Neural cell (in vitro differentiated cells): Measurements from ENCODE around the gene RIN3. TPM values are rescaled to one million over a fixed set of nuclear protein-coding genes. Genes with fewer than 3 reads are reported as not detected.
"Not testable (repeated sequence)": the region's sequence is repeated elsewhere in the genome, so short reads cannot be mapped to it uniquely, and the experiment has no call there.

Experiments
- H2AFZ ChIP-seq: fragments of 200-600, 300-800 bp; sonication (generic), shearing (Covaris generic); 2 replicates; pipeline ENCODE4 v1.6.0; 2014; ENCODE audit warnings: low read depth, mild to moderate bottlenecking, antibody characterized with exemption, low read length, moderate library complexity
- H3F3A ChIP-seq: fragments of 200-600 bp; shearing (Covaris generic); 2 replicates; pipeline ENCODE4 v1.6.1; 2016; ENCODE audit warnings: mild to moderate bottlenecking, moderate library complexity, mixed read lengths, antibody characterized with exemption, low read length; ENCODE audit not compliant: insufficient read depth, poor library complexity, severe bottlenecking
- H3K27ac ChIP-seq: fragments of 200-600, 300-800 bp; sonication (generic), shearing (Covaris generic); 2 replicates; pipeline ENCODE4 v1.5.1; 2014; ENCODE audit warnings: mild to moderate bottlenecking, low read length, moderate library complexity
- H3K27me3 ChIP-seq: fragments of 300-800, 200-600 bp; sonication (generic), shearing (Covaris generic); 2 replicates; pipeline ENCODE4 v1.6.0; 2014; ENCODE audit warnings: mild to moderate bottlenecking, low read depth, low read length, moderate library complexity; ENCODE audit not compliant: insufficient read depth
- H3K36me3 ChIP-seq: fragments of 300-800, 200-600 bp; sonication (generic), shearing (Covaris generic); 2 replicates; pipeline ENCODE4 v1.5.1; 2014; ENCODE audit warnings: mild to moderate bottlenecking, antibody characterized with exemption, low read length, moderate library complexity; ENCODE audit not compliant: insufficient read depth
- H3K4me2 ChIP-seq: fragments of 300-800, 200-600 bp; sonication (generic), shearing (Covaris generic); 2 replicates; pipeline ENCODE4 v1.6.0; 2014; ENCODE audit warnings: mild to moderate bottlenecking, low read length
- H3K4me3 ChIP-seq: fragments of 300-800, 200-600 bp; sonication (generic), shearing (Covaris generic); 2 replicates; pipeline ENCODE4 v1.5.1; 2014; ENCODE audit warnings: mild to moderate bottlenecking, low read length, moderate library complexity
- H3K79me2 ChIP-seq: fragments of 200-600 bp; shearing (Covaris generic); replicated peaks from 2 replicates; pipeline ENCODE4 v1.6.0; 2014; ENCODE audit warnings: mild to moderate bottlenecking, low read length, moderate library complexity; ENCODE audit not compliant: insufficient read depth
- H3K9ac ChIP-seq: fragments of 300-800, 200-600 bp; sonication (generic), shearing (Covaris generic); 2 replicates; pipeline ENCODE4 v1.6.1; 2016; ENCODE audit warnings: mild to moderate bottlenecking, low read length, mixed read lengths
- H3K9me2 ChIP-seq: fragments of 200-600 bp; shearing (Covaris generic); 2 replicates; pipeline ENCODE4 v1.6.1; 2016; ENCODE audit warnings: mild to moderate bottlenecking, low read length, mixed read lengths; ENCODE audit not compliant: insufficient read depth
- H3K9me3 ChIP-seq: fragments of 200-600, 300-800 bp; sonication (generic), shearing (Covaris generic); 2 replicates; pipeline ENCODE4 v1.6.1; 2016; ENCODE audit warnings: mild to moderate bottlenecking, mixed run types, low read length, moderate library complexity, mixed read lengths
- H4K20me1 ChIP-seq: fragments of 200-600 bp; shearing (Covaris generic); 2 replicates; pipeline ENCODE4 v1.6.1; 2016; ENCODE audit warnings: mild to moderate bottlenecking, mixed run types; ENCODE audit not compliant: insufficient read depth
- EP300 ChIP-seq: fragments of 450-650 bp; conservative IDR thresholded peaks from 2 replicates; pipeline ENCODE4 v1.6.1; 2014; ENCODE audit warnings: antibody characterized with exemption, mild to moderate bottlenecking, moderate library complexity; ENCODE audit not compliant: poor library complexity, severe bottlenecking
- EZH2 ChIP-seq: fragments of 200-600, 300-800 bp; shearing (Covaris generic), sonication (generic); IDR thresholded peaks from 2 replicates; pipeline ENCODE4 v1.6.1; 2014; ENCODE audit warnings: antibody characterized with exemption, low read length, borderline replicate concordance, mild to moderate bottlenecking; ENCODE audit not compliant: insufficient read depth, poor library complexity, severe bottlenecking
- MXI1 ChIP-seq: fragments of 450-650 bp; conservative IDR thresholded peaks from 2 replicates; pipeline ENCODE4 v1.6.1; 2014; ENCODE audit warnings: antibody characterized with exemption, mild to moderate bottlenecking; ENCODE audit not compliant: poor library complexity, severe bottlenecking
- POLR2AphosphoS5 ChIP-seq: IDR thresholded peaks from 2 replicates; pipeline ENCODE4 v1.6.1; 2012
- RAD21 ChIP-seq: fragments of 450-650 bp; conservative IDR thresholded peaks from 2 replicates; pipeline ENCODE4 v1.6.1; 2014; ENCODE audit warnings: antibody characterized with exemption, mild to moderate bottlenecking, moderate library complexity
- SMC3 ChIP-seq: fragments of 450-650 bp; conservative IDR thresholded peaks from 2 replicates; pipeline ENCODE4 v1.6.1; 2014; ENCODE audit warnings: antibody characterized with exemption, mild to moderate bottlenecking, moderate library complexity; ENCODE audit not compliant: poor library complexity
- TAF1 ChIP-seq: IDR thresholded peaks from 2 replicates; pipeline ENCODE4 v1.6.1; 2012; ENCODE audit warnings: low read depth
- polyA plus RNA-seq: library from polyadenylated mRNA; depleted of rRNA; stranded (reverse); fragments of >200 nt; gene quantifications from 2 replicates; pipeline ENCODE4 v1.2.3, GENCODE V29; 2014
- TF ChIP-seq, protein P1 (sequence below): fragments of 450-650 bp; IDR thresholded peaks from 2 replicates; pipeline ENCODE4 v1.5.1; 2014; ENCODE audit warnings: antibody characterized with exemption, mild to moderate bottlenecking, moderate library complexity; ENCODE audit not compliant: poor library complexity, severe bottlenecking
- TF ChIP-seq, protein P2 (sequence below): IDR thresholded peaks from 2 replicates; pipeline ENCODE4 v1.6.1; 2012; ENCODE audit warnings: borderline replicate concordance

RIN3 gene
- polyA plus RNA-seq, 1 donor from 2014 or later: not detected

DNA sequence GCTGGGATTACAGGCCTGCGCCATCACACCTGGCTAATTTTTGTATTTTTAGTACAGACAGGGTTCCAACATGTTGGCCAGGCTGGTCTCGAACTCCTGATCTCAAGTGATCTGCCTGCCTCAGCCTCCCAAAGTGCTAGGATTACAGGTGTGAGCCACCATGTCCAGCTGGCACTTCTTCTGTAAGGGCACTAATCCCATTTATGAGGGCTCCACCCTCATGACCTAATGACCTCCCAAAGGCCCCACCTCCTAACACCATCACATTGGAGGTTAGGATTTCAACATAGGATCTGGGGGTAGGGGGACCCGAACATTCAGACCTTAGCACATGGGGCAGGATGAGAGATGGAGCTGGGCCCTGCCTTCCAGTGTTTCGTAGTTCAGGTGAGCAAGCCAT is 166.7 kb downstream of the RIN3 start:
- H3K9ac ChIP-seq, H3K9me2 ChIP-seq, H3K27ac ChIP-seq, H3F3A ChIP-seq, H3K27me3 ChIP-seq, H2AFZ ChIP-seq, H3K9me3 ChIP-seq, H4K20me1 ChIP-seq, H3K36me3 ChIP-seq, H3K4me3 ChIP-seq, H3K4me2 ChIP-seq, H3K79me2 ChIP-seq: not testable (repeated sequence)

DNA sequence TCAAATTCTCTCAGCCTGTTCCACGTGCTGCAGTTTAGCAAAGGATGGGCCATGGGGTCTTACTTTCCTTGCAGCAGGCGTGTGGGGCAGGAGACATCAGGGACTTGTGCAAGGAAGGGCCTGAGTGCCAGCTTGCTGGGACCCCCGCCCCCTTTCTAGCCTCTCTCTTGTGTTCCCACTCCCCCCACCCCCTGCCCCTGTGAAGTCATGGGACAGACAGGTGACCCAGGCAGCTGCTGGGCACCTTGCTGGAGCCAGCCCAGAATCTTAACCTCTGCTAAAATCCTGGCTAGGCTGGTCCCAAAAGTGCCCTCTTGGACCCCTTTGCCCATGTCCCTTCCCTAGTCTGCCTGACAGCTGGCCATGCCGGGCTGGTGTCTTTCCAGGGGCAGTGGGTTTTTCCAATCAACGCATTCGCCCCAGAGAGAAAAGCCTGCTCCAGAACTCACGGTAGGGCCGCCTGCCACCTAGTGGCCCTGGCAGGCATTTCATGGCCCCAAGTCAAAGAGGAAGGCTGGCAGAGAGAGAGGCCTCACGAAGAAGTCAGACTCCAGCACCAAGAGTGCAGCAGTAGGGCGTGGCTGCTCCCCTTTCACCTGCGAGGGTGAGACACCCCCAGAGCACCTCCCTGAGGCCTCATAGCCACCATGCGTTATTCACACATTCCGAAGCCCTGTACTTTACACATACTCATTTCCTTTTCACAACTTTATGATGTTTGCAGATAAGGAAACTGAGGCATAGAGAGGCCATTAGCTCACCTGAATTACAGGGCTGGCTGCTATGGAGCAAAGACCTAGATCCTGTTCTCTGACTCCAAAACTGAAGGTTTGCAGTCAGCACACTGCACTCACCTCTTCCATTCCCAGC is 167.4 kb downstream of the RIN3 start:
- H3K9me2 ChIP-seq: no peaks in the 10 kb centered on the region
- H3K27ac ChIP-seq: no peak overlapping the region
- no peaks in the 10 kb centered on the region for H3K27me3 ChIP-seq
- H3K36me3 ChIP-seq: no peaks in the 10 kb centered on the region
- H2AFZ ChIP-seq: no peak overlapping the region
- no peaks in the 10 kb centered on the region for H3F3A ChIP-seq
- H3K4me3 ChIP-seq: no peak overlapping the region
- H3K9ac ChIP-seq: no peak overlapping the region
- no peak overlapping the region for H3K4me2 ChIP-seq
- TF ChIP-seq, protein P1, sequence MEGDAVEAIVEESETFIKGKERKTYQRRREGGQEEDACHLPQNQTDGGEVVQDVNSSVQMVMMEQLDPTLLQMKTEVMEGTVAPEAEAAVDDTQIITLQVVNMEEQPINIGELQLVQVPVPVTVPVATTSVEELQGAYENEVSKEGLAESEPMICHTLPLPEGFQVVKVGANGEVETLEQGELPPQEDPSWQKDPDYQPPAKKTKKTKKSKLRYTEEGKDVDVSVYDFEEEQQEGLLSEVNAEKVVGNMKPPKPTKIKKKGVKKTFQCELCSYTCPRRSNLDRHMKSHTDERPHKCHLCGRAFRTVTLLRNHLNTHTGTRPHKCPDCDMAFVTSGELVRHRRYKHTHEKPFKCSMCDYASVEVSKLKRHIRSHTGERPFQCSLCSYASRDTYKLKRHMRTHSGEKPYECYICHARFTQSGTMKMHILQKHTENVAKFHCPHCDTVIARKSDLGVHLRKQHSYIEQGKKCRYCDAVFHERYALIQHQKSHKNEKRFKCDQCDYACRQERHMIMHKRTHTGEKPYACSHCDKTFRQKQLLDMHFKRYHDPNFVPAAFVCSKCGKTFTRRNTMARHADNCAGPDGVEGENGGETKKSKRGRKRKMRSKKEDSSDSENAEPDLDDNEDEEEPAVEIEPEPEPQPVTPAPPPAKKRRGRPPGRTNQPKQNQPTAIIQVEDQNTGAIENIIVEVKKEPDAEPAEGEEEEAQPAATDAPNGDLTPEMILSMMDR: peak; percentile 94
- TF ChIP-seq EZH2 (no peak), SMC3 (peak; percentile 93), RAD21 (peak; percentile 93)
- H4K20me1 ChIP-seq: no peaks in the 10 kb centered on the region
- H3K9me3 ChIP-seq: no peaks in the 10 kb centered on the region
- H3K79me2 ChIP-seq: no peaks in the 10 kb centered on the region

GRCh38 chr14:92683041-92683440 is 169.5 kb downstream of the RIN3 start:
- no peak overlapping the region for H3K4me2 ChIP-seq
- no peaks in the 10 kb centered on the region for H3K36me3 ChIP-seq
- no peaks in the 10 kb centered on the region for H3K9me3 ChIP-seq
- H3K9me2 ChIP-seq: no peaks in the 10 kb centered on the region
- no peaks in the 10 kb centered on the region for H3F3A ChIP-seq
- H3K27ac ChIP-seq: no peak overlapping the region
- no peaks in the 10 kb centered on the region for H4K20me1 ChIP-seq
- no peaks in the 10 kb centered on the region for H3K79me2 ChIP-seq
- no peak for TF ChIP-seq SMC3
- no peak for TF ChIP-seq EZH2
- TF ChIP-seq, protein P1: no peak
- no peak for TF ChIP-seq MXI1
- no peak for TF ChIP-seq TAF1
- no peak for TF ChIP-seq POLR2AphosphoS5
- TF ChIP-seq, protein P2, sequence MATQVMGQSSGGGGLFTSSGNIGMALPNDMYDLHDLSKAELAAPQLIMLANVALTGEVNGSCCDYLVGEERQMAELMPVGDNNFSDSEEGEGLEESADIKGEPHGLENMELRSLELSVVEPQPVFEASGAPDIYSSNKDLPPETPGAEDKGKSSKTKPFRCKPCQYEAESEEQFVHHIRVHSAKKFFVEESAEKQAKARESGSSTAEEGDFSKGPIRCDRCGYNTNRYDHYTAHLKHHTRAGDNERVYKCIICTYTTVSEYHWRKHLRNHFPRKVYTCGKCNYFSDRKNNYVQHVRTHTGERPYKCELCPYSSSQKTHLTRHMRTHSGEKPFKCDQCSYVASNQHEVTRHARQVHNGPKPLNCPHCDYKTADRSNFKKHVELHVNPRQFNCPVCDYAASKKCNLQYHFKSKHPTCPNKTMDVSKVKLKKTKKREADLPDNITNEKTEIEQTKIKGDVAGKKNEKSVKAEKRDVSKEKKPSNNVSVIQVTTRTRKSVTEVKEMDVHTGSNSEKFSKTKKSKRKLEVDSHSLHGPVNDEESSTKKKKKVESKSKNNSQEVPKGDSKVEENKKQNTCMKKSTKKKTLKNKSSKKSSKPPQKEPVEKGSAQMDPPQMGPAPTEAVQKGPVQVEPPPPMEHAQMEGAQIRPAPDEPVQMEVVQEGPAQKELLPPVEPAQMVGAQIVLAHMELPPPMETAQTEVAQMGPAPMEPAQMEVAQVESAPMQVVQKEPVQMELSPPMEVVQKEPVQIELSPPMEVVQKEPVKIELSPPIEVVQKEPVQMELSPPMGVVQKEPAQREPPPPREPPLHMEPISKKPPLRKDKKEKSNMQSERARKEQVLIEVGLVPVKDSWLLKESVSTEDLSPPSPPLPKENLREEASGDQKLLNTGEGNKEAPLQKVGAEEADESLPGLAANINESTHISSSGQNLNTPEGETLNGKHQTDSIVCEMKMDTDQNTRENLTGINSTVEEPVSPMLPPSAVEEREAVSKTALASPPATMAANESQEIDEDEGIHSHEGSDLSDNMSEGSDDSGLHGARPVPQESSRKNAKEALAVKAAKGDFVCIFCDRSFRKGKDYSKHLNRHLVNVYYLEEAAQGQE: no peak
- TF ChIP-seq RAD21: no peak
- no peak for TF ChIP-seq EP300
- H3K27me3 ChIP-seq: peaks cover 12% of the 10 kb centered on the region
- no peak overlapping the region for H3K9ac ChIP-seq
- H2AFZ ChIP-seq: no peak overlapping the region
- H3K4me3 ChIP-seq: no peak overlapping the region
